ENCODE measurements around the gene NFIC.
A peak's percentile ranks its signal among the peaks of the same experiment; 100 is the strongest.
"Not testable (repeated sequence)": the region's sequence is repeated elsewhere in the genome, so short reads cannot be mapped to it uniquely, and the experiment has no call there.

Gene NFIC

GRCh38 chr19:3407556-3408516, 41.5 kb downstream of the NFIC start:
- DNase-seq: no peak
- in situ Hi-C loops (cut with MboI; ENCODE audit: low pct_unique_long_range_greater_than_20kb, low sequenced_read_pairs): no loop called here

DNA sequence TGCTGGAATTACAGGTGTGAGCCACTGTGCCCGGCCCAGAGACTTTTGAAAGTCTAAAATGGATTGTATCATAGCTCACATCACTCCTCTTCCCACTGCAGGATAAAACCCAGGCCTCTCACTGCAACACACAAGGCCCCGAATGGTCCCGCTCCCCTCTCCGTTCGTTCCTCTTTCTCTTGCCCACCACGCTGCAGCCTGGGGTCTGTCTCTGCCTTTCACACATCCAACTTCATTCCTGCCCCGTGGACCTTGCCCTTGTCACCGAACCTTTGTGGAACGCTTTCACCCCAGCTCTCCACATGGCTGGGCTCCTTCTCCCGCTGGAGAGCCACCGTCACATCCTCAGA, 42.6 kb downstream of the NFIC start:
- DNase-seq: no peak
- in situ Hi-C loops (cut with MboI; ENCODE audit: low pct_unique_long_range_greater_than_20kb, low sequenced_read_pairs): no loop called here

GRCh38 chr19:3409346-3410064, 43.1 kb downstream of the NFIC start:
- in situ Hi-C loops (cut with MboI; ENCODE audit: low pct_unique_long_range_greater_than_20kb, low sequenced_read_pairs): no loop called here

DNA sequence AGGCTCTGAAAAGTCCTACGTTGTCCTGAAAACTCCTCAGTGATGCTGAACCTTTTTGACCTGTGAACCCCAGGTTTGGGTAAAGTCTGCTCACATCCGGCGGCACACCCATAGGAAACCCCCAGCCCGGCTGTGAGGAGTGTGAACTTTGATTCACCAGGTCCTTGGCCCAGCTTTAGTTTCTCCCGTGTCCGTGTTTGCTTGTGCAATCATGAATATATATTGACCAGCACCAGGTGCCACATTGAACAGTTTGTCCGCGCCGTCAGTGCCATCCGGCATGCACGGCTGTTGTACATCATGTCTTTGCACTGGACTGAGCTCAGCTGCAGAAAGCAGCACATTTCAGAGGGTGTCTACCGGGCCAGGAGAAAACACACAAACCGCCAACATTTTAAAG, 45.3 kb downstream of the NFIC start:
- no peak for DNase-seq
- in situ Hi-C loops (cut with MboI; ENCODE audit: low pct_unique_long_range_greater_than_20kb, low sequenced_read_pairs): no loop called here

More at GRCh38 chr19:3409346-3410064, 43.1 kb downstream of the NFIC start:
- no peak for DNase-seq

DNA sequence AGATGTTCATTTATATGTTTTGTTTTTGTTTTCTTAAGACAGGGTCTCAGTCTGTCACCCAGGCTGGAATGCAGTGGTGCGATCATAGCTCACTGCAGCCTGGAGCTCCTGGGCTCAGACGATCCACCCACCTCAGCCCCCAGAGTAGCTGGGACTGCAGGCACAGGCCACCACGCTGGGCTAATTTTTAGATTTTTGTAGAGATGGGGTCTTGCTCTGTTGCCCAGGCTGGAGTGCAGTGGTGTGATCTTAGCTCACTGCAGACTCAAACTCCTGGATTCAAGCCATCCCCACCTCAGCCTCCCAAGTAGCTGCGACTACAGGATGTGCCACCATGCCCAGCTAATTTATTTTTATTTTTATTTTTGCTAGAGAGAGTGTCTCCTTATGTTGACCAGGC, 45.7 kb downstream of the NFIC start:
- no peak for DNase-seq
- in situ Hi-C loops (cut with MboI; ENCODE audit: low pct_unique_long_range_greater_than_20kb, low sequenced_read_pairs): no loop called here

- in situ Hi-C loops (cut with MboI; ENCODE audit: low pct_unique_long_range_greater_than_20kb, low sequenced_read_pairs): no loop called here
- DNase-seq: no peak
Observed at GRCh38 chr19:3413796-3414327, 47.5 kb downstream of the NFIC start.

DNA sequence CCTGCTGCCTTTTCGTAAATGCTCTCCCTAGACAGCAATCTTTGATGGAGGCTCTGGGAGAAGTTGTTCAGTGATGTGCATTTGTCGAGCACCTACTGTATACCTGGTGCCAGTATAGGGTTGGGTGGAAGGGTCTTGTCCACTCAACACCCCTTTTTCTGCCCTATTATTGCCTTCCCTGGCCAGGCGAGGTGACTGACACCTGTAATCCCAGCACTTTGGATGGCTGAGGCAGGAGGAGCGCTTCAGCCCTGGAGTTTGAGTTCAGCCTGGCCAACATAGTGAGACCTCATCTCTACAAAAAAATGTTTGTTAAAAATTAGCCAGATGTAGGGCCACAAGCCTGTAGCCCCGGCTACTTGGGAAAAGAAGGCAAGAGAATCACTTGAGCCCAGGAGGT, 49.3 kb downstream of the NFIC start:
- in situ Hi-C loops (cut with MboI; ENCODE audit: low pct_unique_long_range_greater_than_20kb, low sequenced_read_pairs): no loop called here
- no peak for DNase-seq

DNA sequence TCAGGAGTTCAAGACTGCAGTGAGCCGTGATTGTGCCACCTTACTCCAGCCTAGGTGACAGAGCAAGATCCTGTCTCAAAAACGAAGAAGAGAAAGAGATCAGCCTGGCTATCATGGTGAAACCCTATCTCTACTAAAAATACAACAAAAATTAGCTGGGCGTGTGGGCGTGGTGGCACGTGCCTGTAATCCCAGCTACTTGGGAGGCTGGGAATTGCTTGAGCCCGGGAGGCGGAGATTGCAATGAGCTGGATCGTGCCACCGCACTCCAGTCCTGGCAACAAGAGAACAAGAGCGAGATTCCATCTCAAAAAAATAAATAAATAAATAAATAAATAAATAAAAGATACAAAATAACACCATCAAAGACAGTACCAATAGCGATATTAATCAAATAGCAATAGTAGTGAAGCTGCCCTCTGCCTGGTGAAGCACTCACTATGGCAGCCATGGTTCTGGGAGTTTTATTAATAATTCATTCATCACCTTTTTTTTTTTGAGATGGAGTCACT, 53.9 kb downstream of the NFIC start:
- in situ Hi-C loops (cut with MboI; ENCODE audit: low pct_unique_long_range_greater_than_20kb, low sequenced_read_pairs): no loop called here
- no peak for DNase-seq

- in situ Hi-C loops (cut with MboI; ENCODE audit: low pct_unique_long_range_greater_than_20kb, low sequenced_read_pairs): no loop called here
- no peak for DNase-seq
Observed at GRCh38 chr19:3420909-3421619, 54.7 kb downstream of the NFIC start.

DNA sequence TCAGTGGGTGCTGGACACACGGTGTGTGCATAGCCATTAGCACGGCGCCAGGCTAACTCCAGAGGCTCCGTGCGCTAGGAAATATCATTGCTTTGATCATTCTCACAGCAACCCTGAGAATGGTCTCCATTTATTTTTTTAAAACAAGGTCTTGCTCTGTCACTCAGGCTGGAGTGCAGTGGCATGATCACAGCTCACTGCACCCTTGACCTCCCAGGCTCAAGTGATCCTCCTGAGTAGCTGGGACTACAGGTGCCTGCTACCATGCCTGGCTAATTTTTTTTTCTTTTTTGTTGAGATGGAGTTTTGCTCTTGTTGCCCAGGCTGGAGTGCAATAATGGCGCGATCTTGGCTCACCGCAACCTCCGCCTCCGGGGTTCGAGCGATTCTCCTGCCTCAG, 55.3 kb downstream of the NFIC start:
- DNase-seq; in situ Hi-C loops (cut with MboI; ENCODE audit: low pct_unique_long_range_greater_than_20kb, low sequenced_read_pairs): not testable (repeated sequence)

GRCh38 chr19:3423183-3423829, 56.9 kb downstream of the NFIC start:
- in situ Hi-C loops (cut with MboI; ENCODE audit: low pct_unique_long_range_greater_than_20kb, low sequenced_read_pairs): no loop called here
- no peak for DNase-seq

GRCh38 chr19:3426433-3426832, 60.0 kb downstream of the NFIC start:
- DNase-seq: no peak
- in situ Hi-C loops (cut with MboI; ENCODE audit: low pct_unique_long_range_greater_than_20kb, low sequenced_read_pairs): no loop called here

DNA sequence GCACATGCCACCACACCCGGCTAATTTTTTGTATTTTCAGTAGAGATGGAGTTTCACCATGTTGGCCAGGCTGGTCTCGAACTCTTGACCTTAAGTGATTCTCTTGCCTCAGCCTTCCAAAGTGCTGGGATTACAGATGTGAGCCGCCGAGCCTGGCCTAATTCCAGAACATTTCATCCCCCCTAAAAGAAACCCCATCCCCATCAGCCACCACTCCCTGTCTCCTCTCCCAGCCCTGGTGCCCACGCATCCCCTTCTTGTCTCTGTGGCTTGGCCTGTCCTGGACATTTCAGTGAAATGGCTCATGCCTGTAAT, 63.9 kb downstream of the NFIC start:
- DNase-seq; in situ Hi-C loops (cut with MboI; ENCODE audit: low pct_unique_long_range_greater_than_20kb, low sequenced_read_pairs): not testable (repeated sequence)

GRCh38 chr19:3431760-3432397, 65.5 kb downstream of the NFIC start:
- in situ Hi-C loops (cut with MboI; ENCODE audit: low pct_unique_long_range_greater_than_20kb, low sequenced_read_pairs): no loop called here
- DNase-seq: no peak

- in situ Hi-C loops (cut with MboI; ENCODE audit: low pct_unique_long_range_greater_than_20kb, low sequenced_read_pairs): no loop called here
- DNase-seq: no peak
Observed at GRCh38 chr19:3433313-3433712, 66.9 kb downstream of the NFIC start.

DNA sequence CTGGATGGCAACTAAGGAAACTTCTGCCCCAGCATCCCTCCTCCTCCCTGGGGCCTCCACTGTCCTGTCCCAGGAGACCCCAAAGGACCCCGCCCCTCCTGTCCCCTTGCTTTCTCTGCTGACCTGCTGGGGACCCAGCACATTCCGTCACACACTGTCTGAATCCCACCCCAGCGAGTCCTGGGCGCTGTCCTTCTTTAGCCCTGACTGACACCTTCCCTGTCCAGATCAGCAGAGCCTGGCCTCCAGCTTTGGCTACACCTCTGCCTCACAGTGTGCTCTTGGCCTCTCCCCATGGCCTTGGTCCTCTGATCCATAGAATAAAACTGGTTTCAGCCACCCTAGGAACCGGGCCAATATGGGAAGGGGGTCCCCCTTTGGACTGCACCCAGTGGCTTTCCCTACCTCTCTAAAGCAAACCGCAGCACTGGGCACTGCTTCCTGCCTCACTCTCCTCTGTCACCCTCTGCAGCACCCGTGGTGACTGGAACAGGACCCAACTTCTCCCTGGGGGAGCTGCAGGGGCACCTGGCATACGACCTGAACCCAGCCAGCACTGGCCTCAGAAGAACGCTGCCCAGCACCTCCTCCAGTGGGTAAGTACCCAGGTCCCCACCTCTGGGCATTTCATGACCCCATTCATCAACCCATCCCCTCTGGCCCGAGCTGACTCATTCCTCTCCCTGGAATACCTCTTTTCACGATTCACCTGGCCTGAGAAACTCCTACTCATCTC, 67.6 kb downstream of the NFIC start:
- in situ Hi-C loops (cut with MboI; ENCODE audit: low pct_unique_long_range_greater_than_20kb, low sequenced_read_pairs): no loop called here

GRCh38 chr19:3434630-3435553, 68.5 kb downstream of the NFIC start:
- in situ Hi-C loops (cut with MboI; ENCODE audit: low pct_unique_long_range_greater_than_20kb, low sequenced_read_pairs): no loop called here
- peak; percentile 94 for DNase-seq

More for the DNA sequence above, 67.6 kb downstream of the NFIC start:
- no peak for DNase-seq

Data from KBM-7 (cell line).